ENCODE measurements around the gene SORCS3.

The SORCS3 gene

GRCh38 chr10:105187243-105187642, 546.2 kb downstream of the SORCS3 start:
- no peak for DNase-seq (ENCODE audit: low spot score)

DNA sequence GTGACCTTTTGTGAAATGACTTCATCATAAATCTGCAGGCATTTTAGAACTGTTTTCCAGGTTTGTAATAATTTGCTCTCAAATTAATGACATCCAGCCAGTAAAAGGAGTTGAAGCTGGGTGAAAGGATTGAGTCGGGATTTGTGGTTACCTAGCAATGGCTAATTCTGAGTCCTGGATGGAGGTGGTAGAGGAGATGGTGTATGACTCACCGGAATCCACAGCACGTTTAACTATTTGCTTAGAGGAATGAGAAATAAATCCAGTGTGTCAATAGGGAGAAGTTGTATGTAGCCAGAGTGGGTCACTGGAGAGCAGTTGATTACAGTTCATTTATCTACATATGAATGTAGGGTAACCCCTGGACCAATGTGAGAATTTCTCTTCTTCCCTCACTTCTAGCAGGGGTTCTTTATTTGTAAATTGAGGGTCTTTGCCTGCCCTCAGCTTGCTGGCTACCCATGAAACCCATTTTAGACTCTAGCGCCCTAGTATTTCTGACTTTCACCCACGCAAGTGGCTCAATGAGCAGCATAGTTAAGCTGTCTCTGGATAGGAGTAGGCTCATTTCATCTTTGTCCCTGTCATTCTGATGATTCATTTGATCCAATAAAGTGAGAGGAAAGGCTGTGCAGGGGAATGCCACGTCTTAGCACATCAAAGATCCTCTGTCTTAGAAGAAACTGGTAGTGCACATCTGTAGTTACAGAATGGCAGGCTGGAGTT, 547.8 kb downstream of the SORCS3 start:
- DNase-seq (ENCODE audit: low spot score), result peak; percentile 61

DNA sequence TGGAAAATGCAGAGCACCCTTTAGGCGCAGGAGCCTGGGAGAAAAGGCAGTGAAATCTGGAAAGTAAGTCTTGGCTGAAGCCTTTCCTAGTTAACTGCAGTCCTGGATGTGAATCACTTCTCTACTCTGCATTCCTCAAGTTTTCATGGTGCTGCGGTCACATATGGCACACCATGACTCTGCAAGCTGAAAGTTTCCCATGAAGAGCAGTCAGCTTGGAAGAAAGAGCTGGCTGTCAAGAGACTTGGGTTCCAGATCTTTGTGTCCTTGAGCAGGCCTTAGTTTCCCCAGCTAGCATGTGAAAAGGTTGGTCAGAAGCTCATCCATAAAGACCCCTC, 548.3 kb downstream of the SORCS3 start:
- DNase-seq (ENCODE audit: low spot score), result no peak

DNA sequence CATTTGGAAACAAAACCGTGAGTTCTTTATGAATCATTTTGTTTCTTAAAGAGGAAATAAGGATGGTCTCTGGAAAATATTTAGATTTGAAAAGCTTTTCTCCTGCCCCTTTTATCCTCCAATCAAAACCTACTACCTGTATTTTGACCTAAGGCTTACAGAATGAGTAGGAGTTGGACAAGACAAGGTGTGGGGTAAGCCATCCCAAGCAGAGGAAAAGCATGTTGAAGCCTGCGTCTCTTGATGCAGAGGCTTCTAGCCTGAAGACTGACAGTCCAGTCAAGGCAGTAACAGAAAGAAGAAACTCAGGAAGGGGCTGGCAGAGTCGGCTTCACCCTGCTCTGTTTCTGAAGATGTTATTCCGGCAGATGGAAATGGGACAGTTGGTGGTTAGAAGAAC, 551.1 kb downstream of the SORCS3 start:
- no peak for DNase-seq (ENCODE audit: low spot score)

GRCh38 chr10:105192861-105193260, 551.8 kb downstream of the SORCS3 start:
- no peak for DNase-seq (ENCODE audit: low spot score)

- DNase-seq (ENCODE audit: low spot score), result no peak
Observed at GRCh38 chr10:105195831-105196230, 554.7 kb downstream of the SORCS3 start.

GRCh38 chr10:105197598-105198364, 556.7 kb downstream of the SORCS3 start:
- no peak for DNase-seq (ENCODE audit: low spot score)

DNA sequence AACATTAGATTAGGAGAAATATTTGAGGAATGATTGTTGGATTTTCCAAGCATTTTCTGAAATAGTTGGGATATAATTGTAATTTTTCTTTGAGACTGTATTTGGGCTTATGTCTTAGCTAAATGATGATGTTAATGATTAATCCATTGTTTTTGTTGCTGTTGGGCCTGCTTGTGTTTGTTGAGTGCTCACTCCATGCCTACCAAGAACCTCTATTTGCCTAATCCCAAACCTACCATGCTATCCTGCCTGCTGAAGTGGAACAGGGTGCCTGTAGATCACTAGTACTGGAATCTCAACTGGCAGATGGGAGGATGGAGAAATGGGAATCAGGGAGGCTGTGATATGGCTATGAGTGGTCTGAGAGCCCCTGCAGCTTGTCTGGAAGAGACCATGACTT, 565.5 kb downstream of the SORCS3 start:
- no peak for DNase-seq (ENCODE audit: low spot score)

DNA sequence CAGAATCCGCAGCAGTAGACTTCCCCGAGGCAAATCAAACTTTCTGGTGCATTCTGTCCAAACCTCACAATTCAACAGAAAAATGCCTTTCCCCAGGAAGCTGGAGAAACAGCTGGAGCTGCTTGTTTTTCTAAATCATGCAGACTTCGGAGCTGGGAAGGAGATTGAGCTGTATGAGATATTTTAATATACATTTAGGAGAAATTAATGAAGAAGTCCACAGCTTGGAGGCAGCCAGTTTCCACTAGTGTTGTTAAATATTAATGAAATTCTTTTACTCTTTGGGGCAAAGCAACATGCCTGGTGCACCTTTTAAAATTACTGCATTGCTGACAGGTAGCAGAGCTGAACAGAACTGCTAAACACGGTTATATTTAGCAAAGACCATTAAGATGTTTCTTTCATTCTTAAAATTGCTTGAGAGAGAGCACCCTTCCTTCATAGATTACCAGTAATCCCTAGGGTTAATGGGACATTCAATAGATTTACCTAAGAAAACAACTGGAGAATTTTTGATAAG, 566.4 kb downstream of the SORCS3 start:
- no peak for DNase-seq (ENCODE audit: low spot score)

- DNase-seq (ENCODE audit: low spot score), result no peak
Observed at GRCh38 chr10:105210546-105210945, 569.5 kb downstream of the SORCS3 start.

- DNase-seq (ENCODE audit: low spot score), result no peak
Observed at GRCh38 chr10:105237685-105238084, 596.6 kb downstream of the SORCS3 start.

DNA sequence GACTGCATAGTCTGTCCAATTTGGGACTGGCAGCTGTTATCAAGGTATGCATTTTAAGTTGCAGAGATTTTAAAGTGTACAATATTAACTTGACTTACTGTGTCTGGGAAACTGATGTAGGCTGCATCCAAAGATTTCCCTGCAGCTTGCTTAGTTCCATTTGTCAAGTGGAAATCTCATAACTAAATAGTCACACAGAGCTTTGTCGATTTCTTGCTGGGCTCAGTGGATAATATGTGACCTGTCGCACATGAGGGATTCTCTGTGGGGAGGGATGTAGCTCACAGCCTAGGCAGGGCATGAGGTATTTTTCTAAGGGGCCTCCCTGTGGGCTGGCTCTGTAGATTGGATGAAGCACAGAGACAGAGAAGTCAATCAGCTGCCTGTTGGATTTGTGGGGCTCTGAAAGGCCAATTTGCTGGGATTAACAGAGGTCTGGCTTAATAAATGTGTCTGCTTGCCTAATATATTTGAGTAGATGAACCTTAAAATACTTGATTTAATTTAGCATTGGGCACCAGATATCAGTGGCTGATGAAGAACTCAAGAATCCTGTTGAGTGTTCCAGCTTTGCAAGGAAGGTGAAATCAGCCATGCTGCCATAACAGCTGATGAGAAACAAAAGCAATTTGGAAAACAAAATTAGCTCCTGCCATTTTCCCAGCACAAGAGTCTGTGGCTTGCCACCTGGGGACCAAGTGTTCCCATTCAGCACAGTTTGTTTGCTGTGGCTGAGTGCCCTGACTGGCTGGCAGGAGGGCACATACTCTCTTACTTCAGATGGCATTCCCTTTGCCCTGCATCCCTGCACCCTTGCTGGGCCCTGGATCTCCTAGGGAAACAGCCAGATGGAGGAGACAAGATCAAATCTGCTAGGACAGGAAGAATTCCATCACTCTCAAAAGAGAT, 598.5 kb downstream of the SORCS3 start:
- peak; percentile 43 for DNase-seq (ENCODE audit: low spot score)

DNA sequence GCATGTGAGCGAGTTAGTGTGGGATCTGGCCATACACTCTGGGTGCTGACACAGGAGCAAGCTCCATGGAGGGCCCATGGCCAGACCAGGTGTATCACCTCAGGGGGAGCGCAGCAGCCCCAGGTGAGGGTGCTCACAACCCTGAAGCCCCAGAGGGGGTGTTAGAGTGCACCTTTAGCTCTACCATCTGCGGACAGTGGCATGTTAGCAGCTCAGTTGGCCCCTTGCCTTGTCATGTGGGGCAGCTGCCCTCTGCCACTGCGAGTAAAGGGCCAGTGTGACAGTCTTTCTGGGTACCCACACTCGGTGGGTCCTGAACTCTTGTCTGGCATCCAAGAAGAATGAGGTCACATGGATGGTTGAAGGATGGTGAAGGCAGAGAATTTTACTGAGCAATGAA, 600.2 kb downstream of the SORCS3 start:
- no peak for DNase-seq (ENCODE audit: low spot score)

DNA sequence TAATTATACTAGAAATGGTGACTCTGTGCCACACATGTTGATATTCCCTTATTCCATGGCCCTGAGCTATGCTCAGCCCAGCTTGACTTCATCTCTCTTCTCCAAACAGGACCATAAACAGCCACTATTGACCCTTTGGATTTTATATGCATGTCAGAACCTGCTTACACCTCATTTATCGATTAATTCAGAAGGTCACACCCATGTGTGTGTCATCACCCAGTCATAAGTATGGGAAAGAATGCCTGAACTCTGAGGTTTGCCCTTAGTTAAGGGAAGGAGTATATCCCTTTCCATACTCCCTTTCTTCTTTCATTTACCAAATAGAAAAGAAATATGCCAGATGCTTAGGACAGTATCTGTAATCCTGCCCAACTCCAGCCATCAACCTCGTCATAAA, 602.3 kb downstream of the SORCS3 start:
- no peak for DNase-seq (ENCODE audit: low spot score)

DNA sequence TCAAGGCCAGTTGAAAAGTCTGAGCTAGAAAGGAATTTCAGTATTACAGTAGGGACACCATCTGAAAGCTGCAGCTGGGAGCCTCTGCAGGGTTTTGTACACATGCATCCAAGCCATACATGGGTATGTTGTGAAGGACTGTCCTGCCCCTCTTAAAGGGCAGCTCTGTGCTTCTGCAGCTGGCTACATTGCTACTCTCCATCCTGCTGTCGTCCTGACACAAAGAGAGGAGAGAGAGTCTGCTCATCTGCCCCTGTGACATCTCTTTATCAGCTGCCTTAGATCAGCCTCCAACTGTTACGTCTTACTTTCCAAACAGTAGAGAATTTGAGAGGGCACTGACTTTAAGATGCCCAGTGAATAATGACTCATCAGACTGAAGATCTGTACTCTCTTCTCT, 602.7 kb downstream of the SORCS3 start:
- no peak for DNase-seq (ENCODE audit: low spot score)

GRCh38 chr10:105247831-105248499, 606.9 kb downstream of the SORCS3 start:
- DNase-seq (ENCODE audit: low spot score), result no peak

GRCh38 chr10:105252911-105253310, 611.8 kb downstream of the SORCS3 start:
- no peak for DNase-seq (ENCODE audit: low spot score)

DNA sequence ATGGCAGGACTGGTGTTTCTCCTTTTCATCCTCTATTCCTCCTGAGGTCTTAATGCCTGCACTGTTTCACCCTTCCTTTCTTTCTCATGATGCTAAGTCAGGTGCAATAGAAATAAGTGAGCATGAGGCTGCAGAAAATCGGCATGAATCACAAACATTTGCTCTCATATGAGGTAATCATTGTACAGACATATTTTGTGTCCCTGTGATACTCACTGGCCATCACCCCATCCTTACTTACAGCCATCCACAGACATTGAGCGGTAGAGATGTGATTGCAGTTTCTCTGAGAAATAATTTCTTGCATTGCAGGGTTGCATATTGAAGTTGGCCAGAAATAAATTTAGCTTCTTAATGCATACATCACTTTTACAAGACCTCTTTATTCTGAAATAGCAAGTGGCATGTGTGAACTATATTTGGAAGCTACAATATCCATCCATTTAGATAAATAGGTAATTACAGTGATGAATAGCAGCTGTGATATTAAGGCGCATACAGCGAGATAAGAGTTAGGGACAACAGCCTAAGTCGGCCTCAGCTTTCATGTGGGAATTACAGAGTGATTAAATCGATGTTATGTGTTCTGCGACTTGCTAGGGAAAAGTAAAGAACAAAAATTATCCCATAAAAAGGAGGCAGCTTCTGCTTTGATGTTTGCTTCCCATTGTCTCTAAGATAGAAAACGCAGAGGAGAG, 612.6 kb downstream of the SORCS3 start:
- no peak for DNase-seq (ENCODE audit: low spot score)

DNA sequence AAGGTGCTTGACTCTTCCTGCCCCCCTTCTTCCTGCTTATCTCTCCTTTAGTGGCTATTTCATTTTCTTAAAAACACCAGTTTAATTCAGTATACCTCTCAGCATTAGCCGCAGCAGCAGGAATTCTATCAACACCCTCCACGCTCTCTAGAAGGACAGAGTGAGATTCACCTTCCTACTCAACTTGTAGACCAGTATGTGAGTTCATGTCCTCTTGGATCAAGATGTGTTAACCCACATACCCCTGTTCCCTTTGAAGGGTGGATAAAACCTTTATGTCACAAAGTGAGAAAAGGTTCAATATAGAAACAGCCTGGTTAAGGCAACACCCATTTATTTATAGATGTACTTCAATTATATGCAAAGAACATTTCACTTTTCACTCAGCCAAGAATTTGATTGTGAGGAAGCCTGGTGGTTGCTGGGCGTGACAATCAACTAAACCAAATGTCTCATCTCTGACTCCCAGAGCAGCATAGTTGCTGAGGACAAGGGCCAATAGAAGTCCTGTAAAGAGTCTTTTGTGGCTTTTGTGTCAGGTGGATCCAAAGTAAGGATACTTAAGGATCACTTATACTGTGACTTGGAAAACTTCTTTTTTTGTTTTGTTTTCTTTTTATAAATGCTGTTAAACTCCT, 617.1 kb downstream of the SORCS3 start:
- no peak for DNase-seq (ENCODE audit: low spot score)

- DNase-seq (ENCODE audit: low spot score), result no peak
Observed at GRCh38 chr10:105258674-105259065, 617.6 kb downstream of the SORCS3 start.

DNA sequence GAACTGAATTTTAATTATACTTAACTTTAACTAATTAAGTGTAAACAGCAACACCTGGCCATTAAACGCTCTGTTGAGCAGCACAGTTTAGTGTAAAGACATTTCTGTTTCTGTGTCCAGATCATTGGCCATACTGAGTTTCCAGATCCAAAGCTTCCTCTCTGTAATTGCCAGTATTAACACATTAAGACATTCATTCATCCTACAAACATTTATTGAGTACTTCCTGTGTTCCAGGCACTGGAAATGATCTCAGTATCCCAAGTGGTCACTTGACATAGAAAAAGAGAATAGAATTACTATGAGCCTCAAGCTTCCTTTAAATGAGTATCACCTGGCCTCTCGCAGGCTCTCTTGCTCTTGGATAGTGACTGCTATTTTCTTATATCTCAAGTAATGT, 618.1 kb downstream of the SORCS3 start:
- no peak for DNase-seq (ENCODE audit: low spot score)

Measured in Ammon's horn (tissue), 1 donor.